ENCODE measurements around the gene ARF1.
"Not testable (repeated sequence)": the region's sequence is repeated elsewhere in the genome, so short reads cannot be mapped to it uniquely, and the experiment has no call there.

The ARF1 gene

GRCh38 chr1:228102791-228103620, 20.5 kb downstream of the ARF1 start, which contains the start of gene C1orf35:
Gene C1orf35 (minus strand): TSS chr1:228103325. CDS start chr1:228103227, 98 bp downstream.
- DNase-seq (ENCODE audit: low read depth in 2 of 2): peak; percentile 79 to 89

GRCh38 chr1:228104526-228105269, 22.2 kb downstream of the ARF1 start:
- DNase-seq (ENCODE audit: low read depth in 2 of 2): no peak

GRCh38 chr1:228105270-228105995, 22.9 kb downstream of the ARF1 start:
- no peak for DNase-seq (ENCODE audit: low read depth in 2 of 2)

GRCh38 chr1:228105996-228106799, 23.7 kb downstream of the ARF1 start:
- no peak for DNase-seq (ENCODE audit: low read depth in 2 of 2)

- no peak for DNase-seq (ENCODE audit: low read depth in 2 of 2)
Measured at GRCh38 chr1:228106800-228107054, 24.2 kb downstream of the ARF1 start.

- DNase-seq (ENCODE audit: low read depth in 2 of 2): no peak
Measured at GRCh38 chr1:228107636-228108035, 25.1 kb downstream of the ARF1 start.

- no peak for DNase-seq (ENCODE audit: low read depth in 2 of 2)
Measured at GRCh38 chr1:228108055-228108690, 25.7 kb downstream of the ARF1 start.

- no peak for DNase-seq (ENCODE audit: low read depth in 2 of 2)
Measured at GRCh38 chr1:228108742-228109072, 26.2 kb downstream of the ARF1 start.

- DNase-seq (ENCODE audit: low read depth in 2 of 2): peak; percentile 96 to 99
Measured at GRCh38 chr1:228109073-228109961, 26.8 kb downstream of the ARF1 start, which contains the start of gene MRPL55. Gene MRPL55 (minus strand): TSS chr1:228109299. CDS start chr1:228108260, 1,039 bp downstream.

GRCh38 chr1:228109962-228110488, 27.5 kb downstream of the ARF1 start:
- DNase-seq (ENCODE audit: low read depth in 2 of 2): no peak

GRCh38 chr1:228110556-228110955, 28.0 kb downstream of the ARF1 start:
- DNase-seq (ENCODE audit: low read depth in 2 of 2): no peak

GRCh38 chr1:228111315-228111714, 28.8 kb downstream of the ARF1 start:
- DNase-seq (ENCODE audit: low read depth in 2 of 2): not testable (repeated sequence)

- DNase-seq (ENCODE audit: low read depth in 2 of 2): no peak
Measured at GRCh38 chr1:228112167-228112566, 29.7 kb downstream of the ARF1 start.

- DNase-seq (ENCODE audit: low read depth in 2 of 2): no peak
Measured at GRCh38 chr1:228112617-228113016, 30.1 kb downstream of the ARF1 start.

- DNase-seq (ENCODE audit: low read depth in 2 of 2): no peak
Measured at GRCh38 chr1:228114827-228115226, 32.3 kb downstream of the ARF1 start.

- DNase-seq (ENCODE audit: low read depth in 2 of 2): no peak
Measured at GRCh38 chr1:228117335-228117734, 34.8 kb downstream of the ARF1 start.

- no peak for DNase-seq (ENCODE audit: low read depth in 2 of 2)
Measured at GRCh38 chr1:228118040-228118439, 35.5 kb downstream of the ARF1 start.

- DNase-seq (ENCODE audit: low read depth in 2 of 2): no peak
Measured at GRCh38 chr1:228120351-228120750, 37.8 kb downstream of the ARF1 start.

GRCh38 chr1:228120857-228121489, 38.5 kb downstream of the ARF1 start:
- no peak for DNase-seq (ENCODE audit: low read depth in 2 of 2)

Measured in stimulated activated CD4-positive, alpha-beta T cell treated with anti-CD3 and anti-CD28 coated beads, Interleukin-1b, Interleukin-23, amount 100 ng/mL, for 1 hour (primary cell).